Activated CD4-positive, alpha-beta T cell treated with anti-CD3 and anti-CD28 coated beads for 24 hours (primary cell): ENCODE measurements around the gene TP63.

Experiments used
- DNase-seq, 2 donors: peaks; one replicate each; pipeline ENCODE4 v3.0.0-alpha.2; 2020; ENCODE audit warnings: low read depth in 2 of 2

TP63 gene

GRCh38 chr3:189776149-189776824 is 145.1 kb downstream of the TP63 start:
- DNase-seq: no peak

DNA sequence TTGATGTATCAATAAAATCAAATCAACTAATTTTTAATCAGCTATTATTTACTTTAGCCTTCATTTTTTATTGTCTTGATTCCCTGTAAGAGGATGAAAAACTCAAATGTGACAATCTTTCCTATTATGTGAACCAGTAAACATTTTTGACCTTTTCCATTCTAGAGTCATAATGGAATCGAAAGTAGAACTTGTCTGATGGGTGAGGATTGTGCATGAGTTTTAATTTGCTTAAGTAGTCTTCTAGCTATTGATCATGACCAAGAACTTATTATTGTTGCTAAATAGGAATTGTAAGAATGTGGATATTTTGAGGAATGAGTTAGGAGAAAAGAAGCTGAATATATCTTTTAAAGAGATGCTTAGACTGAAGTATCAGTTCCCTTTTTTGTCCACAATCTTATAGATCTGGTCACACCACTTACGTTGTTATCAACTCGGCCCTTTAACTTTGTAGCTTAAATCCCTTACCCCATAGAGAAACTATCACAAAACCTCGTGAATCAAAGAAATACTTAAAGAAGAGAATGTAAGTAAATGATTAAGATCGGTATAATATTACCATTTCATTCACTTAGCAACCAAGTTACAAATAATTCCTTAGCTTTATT is 147.3 kb downstream of the TP63 start:
- DNase-seq: no peak

GRCh38 chr3:189779166-189779565 is 148.0 kb downstream of the TP63 start:
- DNase-seq: no peak

GRCh38 chr3:189780546-189781270 is 149.5 kb downstream of the TP63 start:
- DNase-seq: no peak

- no peak for DNase-seq
Measured at GRCh38 chr3:189781415-189781814, 150.2 kb downstream of the TP63 start.

- DNase-seq: no peak
Measured at GRCh38 chr3:189786479-189787064, 155.4 kb downstream of the TP63 start.

- DNase-seq: no peak
Measured at GRCh38 chr3:189787191-189787590, 156.0 kb downstream of the TP63 start.

GRCh38 chr3:189787632-189788031 is 156.4 kb downstream of the TP63 start:
- DNase-seq: no peak

- DNase-seq: no peak
Measured at GRCh38 chr3:189789432-189789831, 158.2 kb downstream of the TP63 start.

GRCh38 chr3:189790658-189791057 is 159.5 kb downstream of the TP63 start:
- no peak for DNase-seq

- DNase-seq: no peak
Measured at GRCh38 chr3:189792046-189792929, 161.1 kb downstream of the TP63 start.

GRCh38 chr3:189794518-189794917 is 163.3 kb downstream of the TP63 start:
- no peak for DNase-seq

GRCh38 chr3:189797103-189797750 is 166.0 kb downstream of the TP63 start:
- DNase-seq: no peak

DNA sequence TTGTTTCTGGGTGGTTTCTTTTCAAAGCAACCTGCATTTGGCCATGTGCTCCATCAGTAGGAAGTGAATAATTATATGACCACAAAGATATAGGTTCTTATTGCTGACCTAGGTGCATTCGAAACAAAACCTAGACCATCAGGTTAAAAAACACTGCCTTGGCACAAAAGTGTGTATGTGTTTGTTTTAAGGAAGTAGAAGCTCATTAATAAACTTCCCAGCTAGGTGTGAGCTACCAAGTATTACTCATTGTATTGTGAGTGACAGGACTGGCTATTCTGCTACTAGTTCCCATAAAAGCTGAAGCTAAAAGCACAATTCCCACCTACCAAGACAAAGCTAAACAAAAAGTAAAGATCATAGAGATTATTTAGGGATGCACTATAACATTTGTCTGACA is 168.2 kb downstream of the TP63 start:
- DNase-seq: no peak

- no peak for DNase-seq
Measured at GRCh38 chr3:189800436-189800835, 169.2 kb downstream of the TP63 start.

GRCh38 chr3:189803254-189803653 is 172.1 kb downstream of the TP63 start:
- DNase-seq: no peak

DNA sequence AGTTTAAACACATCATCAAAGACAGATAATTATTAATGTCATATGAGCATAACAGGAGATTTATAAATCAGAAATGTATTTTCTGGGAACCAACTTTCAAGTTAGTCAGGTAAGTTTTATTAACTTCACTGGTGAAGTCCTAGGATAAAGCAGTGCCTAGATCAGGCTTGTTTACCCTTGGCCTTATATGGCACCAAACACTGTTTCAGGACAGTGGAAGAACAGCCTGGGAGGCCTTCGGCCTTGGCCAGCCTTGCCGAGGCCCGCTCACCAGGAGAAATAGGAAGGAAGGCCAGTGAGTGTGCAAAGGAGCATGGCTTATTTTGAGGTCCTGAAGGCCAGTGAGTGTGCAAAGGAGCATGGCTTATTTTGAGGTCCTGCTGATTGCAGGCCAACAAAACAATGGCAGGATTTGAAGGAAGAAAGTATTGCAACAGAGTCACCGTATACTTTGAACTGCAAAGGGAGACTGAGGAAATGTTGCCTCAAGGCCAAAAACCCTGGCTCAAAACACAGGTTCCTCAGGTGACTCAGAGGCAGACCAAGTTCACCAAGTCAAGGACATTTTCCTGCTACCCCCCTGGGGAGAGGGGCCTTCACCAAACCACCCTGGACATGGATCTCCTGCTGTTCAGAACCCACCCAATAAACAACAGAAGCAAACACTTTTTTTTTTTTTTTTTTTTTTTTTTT is 174.3 kb downstream of the TP63 start:
- DNase-seq: no peak

DNA sequence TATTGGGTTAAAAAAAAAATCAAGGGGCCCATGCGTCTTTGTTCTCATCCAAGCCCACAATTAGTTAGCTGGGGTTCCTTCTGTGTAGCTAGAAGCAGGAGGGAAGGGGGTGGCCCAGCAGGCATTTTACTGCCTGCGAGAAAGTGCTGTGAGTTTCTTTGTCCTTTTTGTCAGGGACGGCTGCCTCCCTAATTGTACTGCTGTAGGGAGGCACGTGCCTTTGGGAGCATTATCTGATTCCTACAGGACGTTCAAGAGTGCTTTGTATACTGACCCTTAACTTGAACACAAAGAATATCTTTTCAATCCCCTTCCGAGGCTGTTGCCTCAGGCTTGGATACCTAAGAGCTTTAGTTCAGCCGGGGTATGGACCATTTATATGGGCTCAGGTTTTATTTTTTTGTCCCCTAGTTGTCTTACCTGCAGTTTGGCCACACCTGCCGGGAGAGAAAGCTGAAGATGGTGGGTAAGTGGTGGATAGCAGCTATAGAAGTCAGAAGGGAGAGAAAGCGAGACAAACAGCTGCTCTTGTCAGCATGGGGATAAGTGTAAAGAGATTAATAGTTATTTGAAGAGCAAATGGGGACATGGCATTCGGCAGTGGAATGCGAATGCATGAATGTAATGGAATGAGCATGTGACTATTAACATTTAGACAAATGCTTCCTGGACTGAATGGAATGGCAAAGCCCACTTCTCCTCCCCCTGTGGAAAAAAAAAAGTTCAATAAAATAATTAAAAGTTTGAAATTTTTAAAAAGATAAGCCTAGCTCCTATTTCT is 175.2 kb downstream of the TP63 start:
- no peak for DNase-seq

DNA sequence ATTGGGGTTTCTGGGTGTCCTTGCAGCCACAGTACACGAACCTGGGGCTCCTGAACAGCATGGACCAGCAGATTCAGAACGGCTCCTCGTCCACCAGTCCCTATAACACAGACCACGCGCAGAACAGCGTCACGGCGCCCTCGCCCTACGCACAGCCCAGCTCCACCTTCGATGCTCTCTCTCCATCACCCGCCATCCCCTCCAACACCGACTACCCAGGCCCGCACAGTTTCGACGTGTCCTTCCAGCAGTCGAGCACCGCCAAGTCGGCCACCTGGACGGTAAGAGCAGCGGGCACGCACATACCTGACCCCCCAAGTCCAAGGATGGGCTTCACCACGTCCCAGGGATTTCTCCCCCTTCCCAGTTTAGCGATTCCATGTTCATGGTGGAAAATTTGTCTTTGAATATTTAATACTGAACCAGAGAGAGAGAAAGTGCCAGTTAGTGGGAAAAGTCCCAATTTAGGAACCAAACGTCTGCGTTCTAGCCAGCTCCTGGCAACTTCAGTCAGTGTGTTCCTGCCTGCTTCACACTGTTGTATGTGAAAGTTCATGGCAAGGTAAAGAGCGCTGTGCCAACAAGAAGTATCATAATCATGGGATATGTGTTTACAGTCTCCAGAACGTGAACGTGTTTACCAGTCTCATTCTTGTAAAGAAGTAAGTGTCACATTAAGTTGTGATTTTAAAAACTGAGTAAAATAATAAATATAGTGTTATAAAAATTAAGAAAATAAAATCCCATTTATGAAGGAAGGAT is 177.2 kb downstream of the TP63 start:
- DNase-seq: no peak
